GM12801 (cell line): ENCODE measurements around the gene DRGX.

ENCODE experiments used
- TF ChIP-seq, protein P1 (sequence below): IDR thresholded peaks from one replicate; pipeline ENCODE4 v1.5.1; 2011; ENCODE audit warnings: control low read depth; ENCODE audit not compliant: insufficient read length; ENCODE audit errors: extremely low read depth

The DRGX gene

DNA sequence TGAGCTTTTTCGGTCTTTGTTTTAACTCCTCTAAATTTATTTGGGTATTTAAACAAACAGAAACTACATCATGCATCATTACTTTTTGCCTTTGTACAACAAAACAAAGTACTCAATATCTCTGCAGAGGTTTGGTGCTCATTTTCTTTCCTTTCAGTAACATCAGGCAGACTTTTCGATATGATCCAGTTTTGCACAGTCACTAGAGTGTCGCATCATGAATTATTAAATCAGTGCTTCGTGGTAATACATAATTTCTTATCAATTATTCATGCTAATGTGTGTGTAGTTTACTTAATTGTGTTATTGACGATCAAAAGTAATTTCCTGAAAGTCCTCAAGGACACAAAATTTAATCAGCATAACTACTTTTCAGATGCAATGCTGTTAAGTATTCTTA lies 31.8 kb downstream of the DRGX start:
- TF ChIP-seq, protein P1, sequence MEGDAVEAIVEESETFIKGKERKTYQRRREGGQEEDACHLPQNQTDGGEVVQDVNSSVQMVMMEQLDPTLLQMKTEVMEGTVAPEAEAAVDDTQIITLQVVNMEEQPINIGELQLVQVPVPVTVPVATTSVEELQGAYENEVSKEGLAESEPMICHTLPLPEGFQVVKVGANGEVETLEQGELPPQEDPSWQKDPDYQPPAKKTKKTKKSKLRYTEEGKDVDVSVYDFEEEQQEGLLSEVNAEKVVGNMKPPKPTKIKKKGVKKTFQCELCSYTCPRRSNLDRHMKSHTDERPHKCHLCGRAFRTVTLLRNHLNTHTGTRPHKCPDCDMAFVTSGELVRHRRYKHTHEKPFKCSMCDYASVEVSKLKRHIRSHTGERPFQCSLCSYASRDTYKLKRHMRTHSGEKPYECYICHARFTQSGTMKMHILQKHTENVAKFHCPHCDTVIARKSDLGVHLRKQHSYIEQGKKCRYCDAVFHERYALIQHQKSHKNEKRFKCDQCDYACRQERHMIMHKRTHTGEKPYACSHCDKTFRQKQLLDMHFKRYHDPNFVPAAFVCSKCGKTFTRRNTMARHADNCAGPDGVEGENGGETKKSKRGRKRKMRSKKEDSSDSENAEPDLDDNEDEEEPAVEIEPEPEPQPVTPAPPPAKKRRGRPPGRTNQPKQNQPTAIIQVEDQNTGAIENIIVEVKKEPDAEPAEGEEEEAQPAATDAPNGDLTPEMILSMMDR = no peak

DNA sequence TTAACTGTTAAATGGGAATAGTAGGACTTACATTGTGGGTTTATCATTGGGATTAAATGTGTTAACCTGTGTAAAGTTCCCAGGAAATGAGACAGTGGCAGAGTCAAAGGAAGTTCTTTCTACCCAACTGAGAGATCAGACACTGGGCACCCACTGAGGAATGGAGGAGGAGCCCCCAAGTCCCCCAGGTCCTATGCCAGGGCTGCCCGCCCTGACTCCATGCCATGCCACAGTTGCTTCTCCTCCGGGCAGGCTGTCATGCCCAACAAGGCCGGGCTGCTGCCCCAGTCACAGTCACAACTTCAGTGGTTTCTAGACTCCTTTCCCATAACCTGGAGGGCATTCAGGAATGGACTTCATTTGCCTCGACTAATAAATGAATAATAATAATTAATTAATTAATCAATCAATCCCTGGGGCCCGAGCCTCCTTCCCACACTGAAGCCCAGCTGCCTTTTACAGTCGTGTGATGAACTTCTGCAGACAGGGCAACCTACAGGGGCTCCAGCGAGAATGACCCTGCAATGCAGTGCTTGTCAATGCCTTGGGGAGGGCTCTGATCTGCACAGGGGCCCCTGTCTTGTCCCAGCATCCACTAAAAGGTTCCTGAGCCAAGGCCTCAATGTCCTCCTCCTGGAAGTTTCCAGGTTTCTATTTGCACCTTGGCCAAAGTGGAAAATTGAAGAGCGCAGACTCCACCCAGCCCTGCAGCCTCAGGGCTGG lies 32.4 kb downstream of the DRGX start:
- TF ChIP-seq, protein P1 = no peak

DNA sequence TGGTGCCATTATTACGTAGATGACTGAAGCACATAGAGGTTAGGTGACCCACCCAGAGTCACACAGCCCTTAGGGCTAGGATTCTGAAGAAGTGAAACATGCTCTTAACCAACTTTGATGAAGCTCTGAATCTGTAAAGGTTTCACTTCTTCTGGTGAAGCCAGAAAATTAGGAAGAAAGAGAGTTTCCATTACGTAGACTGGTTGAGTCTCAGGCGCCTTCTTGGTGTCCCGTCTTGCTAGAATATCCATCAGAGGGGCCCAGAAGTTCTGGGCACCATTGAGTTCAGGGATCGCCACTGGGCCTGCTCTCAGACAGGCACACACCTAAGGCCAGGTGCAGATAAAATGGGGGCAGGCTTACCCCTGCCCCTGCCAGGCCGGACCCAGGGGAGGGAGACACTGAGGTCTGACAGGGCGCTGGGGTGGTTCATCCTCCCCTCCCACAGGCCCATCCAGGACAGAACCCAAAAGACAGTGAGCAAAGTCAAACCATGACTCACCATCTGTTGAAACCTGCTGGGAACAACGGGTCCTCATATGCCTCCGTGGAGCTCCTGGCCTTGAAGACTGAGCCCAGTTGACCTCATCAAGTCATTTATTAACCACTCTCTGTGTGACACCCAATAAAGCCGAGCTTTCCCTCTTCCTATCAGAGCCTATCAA lies 33.2 kb downstream of the DRGX start:
- TF ChIP-seq, protein P1 = no peak

DNA sequence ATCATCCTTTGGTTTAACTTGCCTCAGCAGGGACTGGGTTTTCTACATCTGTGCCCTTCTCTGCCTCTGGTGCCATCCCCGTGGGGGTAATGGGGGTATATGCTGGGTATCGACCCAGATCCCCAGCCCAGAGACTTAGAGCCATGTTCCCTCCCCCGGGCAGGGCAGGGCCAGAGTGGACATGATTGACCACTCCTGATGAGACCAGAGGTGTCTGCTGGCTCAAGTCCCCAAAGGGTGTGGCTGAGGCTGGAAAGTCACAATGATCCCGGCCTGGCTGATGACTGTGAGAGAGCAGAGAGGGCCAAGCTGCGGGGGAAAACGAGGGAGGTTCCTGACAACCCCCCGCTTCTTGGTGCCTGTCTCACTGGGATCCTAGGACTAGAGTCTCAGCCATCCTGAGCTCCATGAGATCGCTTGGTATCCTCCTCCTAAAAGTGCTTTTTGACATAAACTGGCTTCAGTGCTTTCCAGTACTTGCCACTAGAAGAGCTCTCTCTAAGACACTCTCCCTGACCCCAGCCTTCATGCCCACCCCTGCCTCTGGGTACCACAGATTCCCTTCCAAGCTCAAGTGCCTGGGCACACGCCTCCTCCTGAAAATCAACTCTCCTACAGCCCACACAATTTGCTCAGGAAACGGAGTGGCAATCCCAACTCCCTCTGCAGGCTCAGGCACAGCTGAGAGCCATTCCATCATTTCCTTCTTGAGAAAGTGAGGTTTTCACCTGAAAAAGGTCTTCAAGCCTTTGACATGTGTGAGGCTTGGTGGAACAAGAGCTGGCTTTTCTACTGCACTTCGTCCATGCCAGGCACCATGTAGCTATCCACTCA lies 33.9 kb downstream of the DRGX start:
- TF ChIP-seq, protein P1 = no peak

DNA sequence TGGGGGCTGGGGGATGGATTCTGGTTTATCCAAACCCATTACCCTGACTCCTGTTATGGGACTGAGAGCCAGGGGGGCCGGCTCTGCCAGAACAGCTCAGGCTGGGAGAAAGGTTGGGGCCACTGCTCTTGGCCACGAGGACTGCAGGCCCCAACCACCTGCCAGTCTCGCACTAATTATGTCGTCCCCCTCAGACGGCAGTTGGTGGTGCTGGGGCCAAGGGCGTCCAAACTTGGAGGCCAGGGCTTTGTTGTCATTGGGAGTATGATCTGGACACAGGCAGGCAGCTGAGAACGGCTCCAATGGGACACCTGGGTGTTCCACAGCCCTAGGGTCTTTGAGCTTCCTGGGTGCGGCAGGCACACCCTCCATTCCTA lies 34.7 kb downstream of the DRGX start:
- TF ChIP-seq, protein P1 = no peak

DNA sequence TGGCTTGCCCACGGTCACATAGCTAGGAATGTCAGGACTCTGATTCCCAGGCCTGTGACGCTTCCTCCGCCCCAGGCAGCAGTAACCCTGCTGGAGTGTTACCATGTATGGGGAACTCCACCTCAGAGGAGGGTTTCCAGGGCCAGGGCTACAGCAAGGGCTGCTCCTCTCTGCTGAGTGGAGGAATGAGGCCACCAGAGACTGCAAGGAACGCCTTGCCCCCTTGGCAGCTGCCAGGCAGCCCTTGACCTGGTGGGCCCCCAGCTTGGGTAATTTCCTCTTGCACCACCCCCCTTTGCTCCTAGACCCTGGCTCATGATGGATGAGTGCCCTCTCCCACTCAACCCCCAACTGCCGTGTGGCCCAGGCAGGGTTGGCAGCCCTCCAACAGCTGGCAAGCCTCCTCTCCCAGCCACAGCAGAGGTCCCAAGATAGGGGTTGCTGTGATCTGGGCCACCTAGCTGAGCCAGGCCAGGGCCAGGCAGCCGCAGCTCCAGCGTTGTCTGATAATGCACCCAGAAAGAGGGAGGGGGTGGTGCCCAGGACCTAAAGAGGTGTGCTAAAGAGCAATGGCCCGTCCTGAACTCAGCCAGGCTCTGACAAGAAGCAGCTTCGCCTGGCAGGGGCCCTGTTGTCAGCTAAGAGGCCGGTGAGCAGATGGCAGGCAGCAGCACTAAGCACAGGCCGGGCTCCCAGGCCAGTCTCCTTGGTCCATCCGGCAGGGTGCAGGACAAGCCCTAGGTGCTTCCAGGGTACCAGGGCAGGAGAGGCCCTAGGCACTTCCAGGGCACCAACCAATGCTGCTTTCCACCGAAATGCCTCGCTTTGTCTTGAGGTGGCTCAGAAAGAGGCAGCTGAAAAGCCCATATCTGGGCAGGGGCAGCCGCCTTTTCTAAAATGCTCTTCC lies 35.4 kb downstream of the DRGX start:
- TF ChIP-seq, protein P1 = no peak
